ENCODE results near the gene CCDC78. TPM values are rescaled to one million over a fixed set of nuclear protein-coding genes. Genes with fewer than 3 reads are reported as not detected.
A peak's percentile ranks its signal among the peaks of the same experiment; 100 is the strongest.

CCDC78 gene
- total RNA-seq, 1 experiment from 2014 or later: 22.9 TPM

DNA sequence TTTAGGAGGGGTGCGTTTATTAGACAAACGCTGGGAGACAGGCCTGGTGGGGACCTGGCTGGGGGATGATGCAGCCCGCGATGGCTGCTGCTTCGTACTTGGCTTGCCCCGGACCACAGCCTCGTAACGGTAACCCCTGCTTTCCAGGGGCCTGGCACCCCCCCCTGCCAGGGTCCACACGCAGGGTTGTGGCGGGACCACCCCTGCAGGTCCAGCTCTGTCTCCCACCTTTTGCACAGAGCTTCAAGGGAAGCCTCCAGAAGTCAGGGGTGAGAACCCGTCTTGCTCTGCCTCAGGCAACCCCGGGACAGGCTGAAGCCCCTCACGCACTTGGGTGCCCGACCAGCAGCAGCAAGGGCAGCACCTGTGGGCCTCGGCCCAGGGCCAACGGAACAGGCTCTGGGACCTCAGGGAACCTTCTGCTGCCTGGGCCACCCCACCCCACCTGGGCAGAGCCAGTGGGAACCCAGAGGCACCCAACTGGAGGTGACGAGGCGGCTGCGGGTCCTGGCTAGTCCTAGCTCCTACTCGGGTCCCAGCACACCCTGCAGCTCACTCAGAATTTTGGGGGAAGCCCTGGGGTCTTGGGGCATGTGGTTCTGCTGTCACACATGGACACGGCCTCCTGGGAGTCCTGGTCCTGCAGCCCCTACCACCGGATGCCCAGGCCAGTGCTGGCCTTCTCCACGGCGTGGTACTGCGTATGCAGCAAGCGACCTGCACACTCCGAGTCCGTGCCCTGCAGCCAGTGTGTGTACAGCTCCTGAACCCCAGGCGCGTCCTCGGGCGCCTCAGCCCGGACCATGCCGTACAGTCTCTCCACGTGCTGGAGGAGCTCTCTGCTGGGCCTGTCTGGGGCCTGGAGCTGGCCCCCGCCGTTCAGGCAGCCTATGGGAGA, 3.8 kb upstream of the CCDC78 start:
- Histone ChIP-seq H3K4me3 (replicated peaks in 1 of 2; ENCODE audit: low read depth in 1 of 2, low read length in 2 of 2) (peak overlapping the region; percentile 80 to 89; a peak in 3 of 4 replicates), H3K9ac (ENCODE audit: low read length) (peak overlapping the region; percentile 98; the same call in 1 of the 2 replicates), H3K9me3 (ENCODE audit: control insufficient read depth in 1 of 2, insufficient read depth in 1 of 2, low read depth in 1 of 2, low read length in 2 of 2) (no peaks in the 10 kb centered on the region), H3K79me2 (ENCODE audit: insufficient read depth, low read length) (peaks cover 19% of the 10 kb centered on the region; the same call in 1 of the 2 replicates), H3K4me1 (ENCODE audit: control insufficient read depth in 1 of 2, insufficient read depth in 2 of 2, low read length in 2 of 2) (peaks cover 5 to 29% of the 10 kb centered on the region in 2 experiments; a peak in 3 of 4 replicates), H3K9me2 (ENCODE audit: insufficient read depth) (no peaks in the 10 kb centered on the region), H3K27ac (ENCODE audit: low read depth, low read length) (peak overlapping the region; percentile 95), H3K4me2 (ENCODE audit: low read length) (peak overlapping the region; percentile 99), H3K36me3 (ENCODE audit: control insufficient read depth in 1 of 2, insufficient read depth in 2 of 2, low read length in 2 of 2) (peaks cover 0 to 3% of the 10 kb centered on the region in 2 experiments; a peak in 2 of 4 replicates), H3K27me3 (ENCODE audit: insufficient read depth, low read length) (no peaks in the 10 kb centered on the region), H2AFZ (ENCODE audit: low read depth, low read length, poor library complexity, severe bottlenecking) (no peak overlapping the region), H4K20me1 (ENCODE audit: insufficient read depth) (no peaks in the 10 kb centered on the region)
- CTCF ChIA-PET: interaction anchor here (3.0 kb wide), 1 partner anchor 11 kb away, joined by 9 read pairs; the partner anchor contains the start of gene CIAO3
- no TSS peak for BruUV-seq (replicated peaks)
- ATAC-seq: no peak
- no peak for DNase-seq (ENCODE audit: low read depth, low spot score)
- TF ChIP-seq ZFX (IDR thresholded peaks at IDR 0.05): no peak
- TF ChIP-seq EZH2phosphoT487 (IDR thresholded peaks at IDR 0.05; ENCODE audit: borderline replicate concordance): no peak
- no peak for TF ChIP-seq CEBPB (IDR thresholded peaks at IDR 0.05; ENCODE audit: low read depth)
- TF ChIP-seq ATF3 (IDR thresholded peaks at IDR 0.05): no peak
- TF ChIP-seq EGR1 (IDR thresholded peaks at IDR 0.05; ENCODE audit: low read depth): no peak
- TF ChIP-seq POLR2AphosphoS5 (IDR thresholded peaks at IDR 0.05; ENCODE audit: low read depth, low read length): 0 out of 2 replicates have a peak, but pooled peaks have one; percentile 13
- TF ChIP-seq SP1 (IDR thresholded peaks at IDR 0.05; ENCODE audit: low read depth): no peak
- POLR2A ChIA-PET: interaction anchor here (0.9 kb wide), 1 partner anchor 9 kb away, joined by 3 read pairs; the partner anchor contains the start of gene ANTKMT
- RAD21 ChIA-PET (ENCODE audit: low non-redundant PET in 1 of 2, low total read pairs in 2 of 2, uncharacterized antibody in 2 of 2, unreplicated experiment in 2 of 2): no interaction called here
- intact Hi-C loops (cut with micrococcal nuclease): no loop called here

Measured in HCT116 (cell line).